ENCODE results near the gene TFCP2.

DNA sequence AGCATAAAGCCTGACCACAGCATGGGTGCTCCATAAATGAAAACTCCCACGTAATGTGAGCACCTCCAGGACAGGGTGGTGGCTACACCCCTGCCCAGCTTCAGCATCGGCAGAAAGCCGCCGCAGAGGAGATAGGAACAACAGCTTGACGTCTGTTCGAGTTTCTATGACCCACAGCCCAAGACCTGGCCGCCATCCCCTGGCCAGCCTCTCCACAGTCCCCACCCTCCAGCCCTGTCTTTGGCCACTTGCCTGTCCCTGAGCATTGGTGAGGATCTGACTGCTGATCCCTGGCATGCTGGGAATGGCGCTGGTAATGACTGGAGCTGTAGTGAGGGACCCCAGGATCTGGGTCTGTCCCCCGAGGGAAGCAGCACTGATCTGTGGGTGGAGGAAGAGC lies 23.6 kb upstream of the TFCP2 start:
- no peak for TF ChIP-seq EZH2 (IDR thresholded peaks at IDR 0.05; ENCODE audit: insufficient read depth, low read length)
- TF ChIP-seq, protein P1, sequence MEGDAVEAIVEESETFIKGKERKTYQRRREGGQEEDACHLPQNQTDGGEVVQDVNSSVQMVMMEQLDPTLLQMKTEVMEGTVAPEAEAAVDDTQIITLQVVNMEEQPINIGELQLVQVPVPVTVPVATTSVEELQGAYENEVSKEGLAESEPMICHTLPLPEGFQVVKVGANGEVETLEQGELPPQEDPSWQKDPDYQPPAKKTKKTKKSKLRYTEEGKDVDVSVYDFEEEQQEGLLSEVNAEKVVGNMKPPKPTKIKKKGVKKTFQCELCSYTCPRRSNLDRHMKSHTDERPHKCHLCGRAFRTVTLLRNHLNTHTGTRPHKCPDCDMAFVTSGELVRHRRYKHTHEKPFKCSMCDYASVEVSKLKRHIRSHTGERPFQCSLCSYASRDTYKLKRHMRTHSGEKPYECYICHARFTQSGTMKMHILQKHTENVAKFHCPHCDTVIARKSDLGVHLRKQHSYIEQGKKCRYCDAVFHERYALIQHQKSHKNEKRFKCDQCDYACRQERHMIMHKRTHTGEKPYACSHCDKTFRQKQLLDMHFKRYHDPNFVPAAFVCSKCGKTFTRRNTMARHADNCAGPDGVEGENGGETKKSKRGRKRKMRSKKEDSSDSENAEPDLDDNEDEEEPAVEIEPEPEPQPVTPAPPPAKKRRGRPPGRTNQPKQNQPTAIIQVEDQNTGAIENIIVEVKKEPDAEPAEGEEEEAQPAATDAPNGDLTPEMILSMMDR (IDR thresholded peaks at IDR 0.05; ENCODE audit: insufficient read depth, low read depth, low read length): no peak

All from astrocyte (in vitro differentiated cells and primary cell).